HG02588 (cell line): Measurements from ENCODE around the gene WBP11.
A peak's percentile ranks its signal among the peaks of the same experiment; 100 is the strongest.
"Not testable (repeated sequence)": the region's sequence is repeated elsewhere in the genome, so short reads cannot be mapped to it uniquely, and the experiment has no call there.

Source experiments
- ATAC-seq: cut with Tn5 transposase; IDR thresholded peaks from one replicate; pipeline ENCODE4 v1.9.1; 2021; ENCODE audit warnings: mild to moderate bottlenecking, moderate library complexity; ENCODE audit not compliant: unreplicated experiment

WBP11 gene

GRCh38 chr12:14774074-14774905 lies 29.0 kb downstream of the WBP11 start:
- ATAC-seq = peak; percentile 58

- ATAC-seq = peak; percentile 16
These were observed 29.6 kb downstream of the WBP11 start for GRCh38 chr12:14773685-14774073.

- ATAC-seq = no peak
These were observed 30.3 kb downstream of the WBP11 start for GRCh38 chr12:14772946-14773345.

GRCh38 chr12:14771651-14772137 lies 31.6 kb downstream of the WBP11 start:
- ATAC-seq = no peak

GRCh38 chr12:14770496-14771461 lies 32.5 kb downstream of the WBP11 start:
- ATAC-seq = peak; percentile 15

GRCh38 chr12:14769969-14770495 lies 33.2 kb downstream of the WBP11 start:
- ATAC-seq = peak; percentile 37

GRCh38 chr12:14769466-14769968 lies 33.8 kb downstream of the WBP11 start:
- no peak for ATAC-seq

GRCh38 chr12:14768823-14769405 lies 34.4 kb downstream of the WBP11 start:
- no peak for ATAC-seq

GRCh38 chr12:14767617-14768016 lies 35.7 kb downstream of the WBP11 start:
- ATAC-seq = no peak

- no peak for ATAC-seq
These were observed 36.5 kb downstream of the WBP11 start for GRCh38 chr12:14766649-14767215.

GRCh38 chr12:14766020-14766419 lies 37.3 kb downstream of the WBP11 start:
- not testable (repeated sequence) for ATAC-seq

- no peak for ATAC-seq
These were observed 37.9 kb downstream of the WBP11 start for GRCh38 chr12:14765398-14765797.

GRCh38 chr12:14759711-14760280 lies 43.5 kb downstream of the WBP11 start:
- not testable (repeated sequence) for ATAC-seq

- no peak for ATAC-seq
These were observed 46.7 kb downstream of the WBP11 start for GRCh38 chr12:14756334-14757143.

- no peak for ATAC-seq
These were observed 51.3 kb downstream of the WBP11 start for GRCh38 chr12:14751986-14752385.

- no peak for ATAC-seq
These were observed 60.2 kb downstream of the WBP11 start for GRCh38 chr12:14743061-14743460.

- ATAC-seq = no peak
These were observed 61.3 kb downstream of the WBP11 start for GRCh38 chr12:14741942-14742341.

GRCh38 chr12:14741153-14741552 lies 62.1 kb downstream of the WBP11 start:
- no peak for ATAC-seq

- ATAC-seq = not testable (repeated sequence)
These were observed 66.8 kb downstream of the WBP11 start for GRCh38 chr12:14736441-14736840.
